Rectal smooth muscle tissue (tissue), 1 donor: ENCODE measurements around the gene PCIF1.
"Not testable (repeated sequence)": the region's sequence is repeated elsewhere in the genome, so short reads cannot be mapped to it uniquely, and the experiment has no call there.

ENCODE experiments used
- H3K27ac ChIP-seq: one replicate; pipeline ENCODE4 v1.7.0; 2013; ENCODE audit warnings: low read depth, low read length, inconsistent platforms
- H3K27me3 ChIP-seq: one replicate; pipeline ENCODE4 v1.7.0; 2013; ENCODE audit warnings: low read length; ENCODE audit not compliant: control insufficient read depth, insufficient read depth
- H3K36me3 ChIP-seq: one replicate; pipeline ENCODE4 v1.7.0; 2013; ENCODE audit warnings: low read length; ENCODE audit not compliant: control insufficient read depth, insufficient read depth
- H3K4me1 ChIP-seq: one replicate; pipeline ENCODE4 v1.7.0; 2013; ENCODE audit warnings: low read length; ENCODE audit not compliant: control insufficient read depth, insufficient read depth
- H3K4me3 ChIP-seq: one replicate; pipeline ENCODE4 v1.7.0; 2013; ENCODE audit warnings: low read length
- H3K9ac ChIP-seq: one replicate; pipeline ENCODE4 v1.7.0; 2013; ENCODE audit warnings: low read length

Gene PCIF1

DNA sequence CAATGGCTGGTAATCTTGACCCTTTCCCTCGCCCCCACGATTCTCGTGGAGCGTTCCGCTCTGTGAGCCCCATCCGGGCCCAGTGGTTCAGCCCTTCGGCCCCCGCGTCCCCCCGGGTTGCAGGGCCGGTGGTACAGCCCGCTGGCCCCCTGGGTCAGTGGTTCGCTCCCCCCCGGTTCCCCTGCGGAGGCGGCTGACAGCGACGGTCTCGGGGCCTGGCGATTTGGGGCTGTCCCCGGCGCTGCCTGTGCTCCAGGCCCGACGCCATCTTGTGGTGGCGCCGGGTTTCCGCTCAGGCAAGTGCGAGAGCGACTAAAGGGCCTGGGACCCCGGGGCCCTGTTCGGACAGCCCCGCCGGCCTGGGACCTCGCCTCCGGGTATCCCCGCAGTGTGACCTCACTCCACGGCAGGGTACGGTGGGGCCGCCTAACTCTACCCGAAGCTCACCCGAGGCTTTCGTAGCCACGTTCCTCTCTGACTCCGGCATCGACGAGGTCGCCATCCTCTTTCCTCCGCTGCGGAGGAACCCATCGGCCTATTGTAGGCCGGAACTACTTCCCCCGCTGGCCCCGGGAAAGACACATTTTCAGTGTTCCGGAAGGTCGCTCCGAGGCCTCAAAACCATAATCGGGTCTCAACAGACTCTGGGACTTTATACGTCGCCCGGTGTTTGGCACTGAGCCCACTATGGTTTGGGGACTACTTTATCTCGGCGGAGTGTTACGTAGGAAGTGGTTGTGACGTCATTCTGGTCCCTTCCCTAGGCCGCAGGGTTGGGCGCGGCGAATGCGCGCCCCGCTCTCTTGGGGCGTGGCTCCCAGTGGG is 37.4 kb downstream of the PCIF1 start, which contains the start of gene ZNF335:
Gene ZNF335 (minus strand): TSS at position 529 of the 825 bp plus-strand sequence. CDS start 793 bp downstream, outside the sequence.
- peaks cover 20% of the 10 kb centered on the region for H3K36me3 ChIP-seq
- peak within 1 kb of the TSS; percentile 100 for H3K27ac ChIP-seq
- peak within 1 kb of the TSS; percentile 97 for H3K9ac ChIP-seq
- peak within 1 kb of the TSS; percentile 99 for H3K4me3 ChIP-seq
- peaks cover 8% of the 10 kb centered on the region for H3K4me1 ChIP-seq
- H3K27me3 ChIP-seq, result no peaks in the 10 kb centered on the region

DNA sequence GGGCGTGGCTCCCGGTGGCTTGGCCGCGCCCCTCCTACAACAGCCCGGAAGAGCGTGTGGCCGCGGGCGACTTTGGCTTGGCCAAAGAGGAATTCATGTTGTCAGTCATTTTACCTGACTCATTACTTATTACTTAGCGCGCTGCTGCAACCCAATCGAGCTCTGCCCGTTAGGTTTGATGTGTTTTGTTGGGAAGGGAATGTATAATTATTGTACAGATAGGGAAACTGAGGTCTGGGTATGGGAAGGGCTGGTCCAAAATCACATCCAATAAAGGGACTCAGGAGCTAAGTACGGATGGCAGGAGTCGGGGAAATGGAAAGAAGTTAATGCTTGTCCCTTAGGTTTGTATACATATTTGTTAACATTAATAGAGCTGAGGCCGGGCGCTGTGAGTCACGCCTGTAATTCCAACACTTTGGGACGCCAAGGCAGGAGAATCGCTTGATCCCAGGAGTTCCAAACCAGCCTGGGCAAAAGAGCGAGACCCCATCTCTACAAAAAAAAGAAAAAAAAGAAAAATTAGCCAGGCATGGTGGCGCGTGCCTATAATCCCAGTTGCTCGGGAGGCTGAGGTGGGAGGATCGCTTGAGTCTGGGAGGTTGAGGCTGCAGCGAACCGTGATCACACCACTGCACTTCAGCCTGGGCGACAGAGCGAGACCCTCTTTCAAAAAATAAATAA is 38.2 kb downstream of the PCIF1 start:
- H3K36me3 ChIP-seq, result peaks cover 13% of the 10 kb centered on the region
- H3K27me3 ChIP-seq, result no peaks in the 10 kb centered on the region
- H3K27ac ChIP-seq, result peak overlapping the region; percentile 100
- H3K4me3 ChIP-seq, result peak overlapping the region; percentile 64
- H3K4me1 ChIP-seq, result peaks cover 8% of the 10 kb centered on the region
- no peak overlapping the region for H3K9ac ChIP-seq

DNA sequence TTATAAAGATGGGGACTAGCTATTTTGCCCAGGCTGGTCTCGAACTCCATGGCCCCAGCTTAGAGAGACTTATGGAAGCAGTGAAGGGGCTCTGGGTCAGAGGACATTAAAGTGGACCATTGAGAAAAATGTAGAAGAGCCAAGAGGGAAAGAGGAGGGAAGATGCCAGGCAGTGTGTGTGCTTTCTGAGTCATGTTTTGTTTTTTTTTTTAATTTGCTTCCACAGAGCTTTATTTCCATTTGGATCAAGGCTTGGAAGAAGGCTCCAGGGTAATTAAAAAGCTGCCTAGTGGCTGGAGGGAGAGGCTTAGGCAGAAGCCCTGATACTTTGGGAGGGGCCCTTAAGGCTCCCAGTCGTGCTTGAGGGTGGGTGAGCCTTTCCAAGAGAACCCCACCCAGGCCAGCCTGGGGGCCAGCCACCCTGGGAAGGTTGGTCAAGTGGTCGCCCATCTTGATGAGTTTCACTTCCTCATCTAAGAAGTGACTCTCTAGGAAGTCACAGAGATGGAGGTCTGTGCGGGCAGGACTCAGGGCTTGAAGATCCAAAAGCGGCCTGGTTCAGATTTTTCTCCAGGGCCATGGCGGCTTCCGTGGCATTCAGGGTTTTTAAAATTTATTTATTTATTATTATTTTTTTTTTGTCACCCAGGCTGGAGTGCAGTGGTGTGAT is 40.5 kb downstream of the PCIF1 start:
- Histone ChIP-seq H3K27ac (no peak overlapping the region), H3K9ac (no peak overlapping the region), H3K4me3 (no peak overlapping the region), H3K4me1 (peaks cover 5% of the 10 kb centered on the region), H3K27me3 (no peaks in the 10 kb centered on the region), H3K36me3 (no peaks in the 10 kb centered on the region)

DNA sequence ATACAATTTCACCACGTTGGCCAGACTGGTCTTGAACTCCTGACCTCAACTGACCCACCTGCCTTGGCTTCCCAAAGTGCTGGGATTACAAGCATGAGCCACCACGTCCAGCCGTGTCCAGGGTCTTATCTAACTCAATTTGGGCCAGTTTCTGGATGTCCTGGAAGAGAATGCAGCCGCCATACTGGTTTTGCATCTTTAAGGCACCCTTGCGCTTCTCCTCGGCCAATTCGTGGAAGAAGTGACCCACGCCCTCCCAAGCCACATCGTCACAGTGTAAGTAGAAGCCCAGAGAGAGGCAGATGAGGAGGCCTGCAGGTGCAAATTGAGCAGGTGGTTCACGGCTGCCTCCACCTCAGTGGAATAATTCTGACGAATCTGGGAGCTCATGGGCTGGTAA is 41.2 kb downstream of the PCIF1 start:
- H3K9ac ChIP-seq, result no peak overlapping the region
- H3K36me3 ChIP-seq, result no peaks in the 10 kb centered on the region
- H3K4me1 ChIP-seq, result no peaks in the 10 kb centered on the region
- no peaks in the 10 kb centered on the region for H3K27me3 ChIP-seq
- no peak overlapping the region for H3K27ac ChIP-seq
- H3K4me3 ChIP-seq, result no peak overlapping the region

DNA sequence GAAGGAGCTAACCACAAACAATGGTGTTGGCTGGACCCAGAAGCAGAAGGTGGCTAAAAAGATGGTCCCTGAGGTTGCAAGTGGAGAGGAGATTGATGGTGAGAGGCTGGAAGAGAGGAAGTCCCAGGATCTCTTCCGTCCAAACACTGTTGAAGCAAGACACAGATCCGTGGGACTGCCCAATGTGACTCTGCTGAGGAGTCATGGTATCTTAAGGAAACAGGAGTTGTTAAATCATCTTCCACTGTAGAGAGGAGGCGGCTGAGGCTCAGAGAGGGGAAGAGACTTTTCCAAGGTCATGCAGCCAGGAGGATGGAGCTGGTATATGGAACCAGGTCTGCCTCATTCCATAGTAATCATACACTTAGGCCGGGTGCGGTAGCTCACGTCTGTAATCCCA is 41.6 kb downstream of the PCIF1 start:
- H3K9ac ChIP-seq, result no peak overlapping the region
- H3K36me3 ChIP-seq, result no peaks in the 10 kb centered on the region
- H3K27me3 ChIP-seq, result no peaks in the 10 kb centered on the region
- H3K4me3 ChIP-seq, result no peak overlapping the region
- no peaks in the 10 kb centered on the region for H3K4me1 ChIP-seq
- H3K27ac ChIP-seq, result no peak overlapping the region

DNA sequence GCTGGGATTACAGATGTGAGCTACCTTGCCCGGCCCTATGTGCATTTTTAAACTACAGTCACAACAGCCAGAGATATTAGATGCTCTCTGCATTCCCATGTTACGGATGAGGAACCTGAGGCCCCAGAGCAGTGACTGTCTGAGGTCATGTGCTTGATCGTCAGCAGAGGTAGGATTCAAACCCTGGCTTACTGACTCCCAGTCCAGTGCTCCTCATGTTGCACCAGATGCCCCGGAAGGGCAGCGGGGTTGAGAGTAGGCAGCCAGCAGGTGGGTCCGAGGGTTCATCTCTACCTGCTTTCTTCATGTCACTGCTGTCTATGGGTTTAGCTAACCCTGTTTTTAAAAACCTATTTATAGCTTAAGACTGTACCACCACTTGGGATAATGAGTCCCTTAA is 46.8 kb downstream of the PCIF1 start:
- no peaks in the 10 kb centered on the region for H3K27me3 ChIP-seq
- no peak overlapping the region for H3K9ac ChIP-seq
- H3K36me3 ChIP-seq, result no peaks in the 10 kb centered on the region
- H3K27ac ChIP-seq, result no peak overlapping the region
- no peaks in the 10 kb centered on the region for H3K4me1 ChIP-seq
- H3K4me3 ChIP-seq, result no peak overlapping the region

DNA sequence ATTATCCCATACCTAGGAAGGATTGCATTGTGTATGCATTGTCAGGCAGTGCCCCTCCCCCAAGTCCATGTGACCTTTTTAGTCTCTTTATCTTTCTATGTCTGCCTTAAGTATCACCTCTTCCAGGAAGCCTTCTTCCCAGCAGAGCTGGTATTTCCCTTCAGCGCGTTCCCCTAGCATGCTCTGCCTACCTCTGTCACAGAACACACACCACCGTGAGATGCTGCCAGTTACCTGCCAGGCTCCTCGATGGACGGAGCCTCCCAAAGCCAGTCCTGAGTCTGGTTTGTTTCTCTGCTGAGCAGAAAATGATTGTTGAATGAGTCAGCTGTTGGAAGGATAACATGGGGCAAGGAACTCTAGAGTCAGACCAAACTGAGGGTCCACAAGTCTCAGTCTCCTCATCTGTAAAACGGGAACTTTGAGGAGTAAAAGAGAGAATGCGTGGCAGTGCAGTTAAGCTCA is 48.8 kb downstream of the PCIF1 start:
- no peak overlapping the region for H3K27ac ChIP-seq
- H3K9ac ChIP-seq, result no peak overlapping the region
- no peaks in the 10 kb centered on the region for H3K27me3 ChIP-seq
- no peaks in the 10 kb centered on the region for H3K4me1 ChIP-seq
- H3K36me3 ChIP-seq, result no peaks in the 10 kb centered on the region
- H3K4me3 ChIP-seq, result no peak overlapping the region

DNA sequence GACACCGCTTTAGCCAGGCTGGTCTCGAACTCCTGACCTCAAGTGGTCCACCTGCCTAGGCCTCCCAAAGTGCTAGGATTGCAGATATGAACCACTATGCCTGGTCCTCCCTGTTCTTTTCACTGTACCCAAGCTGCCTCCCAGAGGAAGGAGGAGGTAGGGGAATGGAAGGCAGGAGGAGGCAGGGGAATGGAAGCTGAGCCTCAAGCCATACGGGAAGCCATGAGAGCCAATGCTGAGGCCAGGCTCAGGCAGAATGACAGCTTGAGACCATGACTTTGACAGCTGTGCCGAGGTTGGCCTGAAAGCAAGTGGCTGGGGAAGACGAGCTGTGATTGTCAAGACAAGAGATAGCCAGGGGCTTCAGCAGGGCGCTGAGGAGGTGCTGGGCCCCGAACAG is 51.1 kb downstream of the PCIF1 start:
- Histone ChIP-seq H3K4me1 (no peaks in the 10 kb centered on the region), H3K36me3 (no peaks in the 10 kb centered on the region), H3K9ac (no peak overlapping the region), H3K27ac (no peak overlapping the region), H3K4me3 (no peak overlapping the region), H3K27me3 (no peaks in the 10 kb centered on the region)

DNA sequence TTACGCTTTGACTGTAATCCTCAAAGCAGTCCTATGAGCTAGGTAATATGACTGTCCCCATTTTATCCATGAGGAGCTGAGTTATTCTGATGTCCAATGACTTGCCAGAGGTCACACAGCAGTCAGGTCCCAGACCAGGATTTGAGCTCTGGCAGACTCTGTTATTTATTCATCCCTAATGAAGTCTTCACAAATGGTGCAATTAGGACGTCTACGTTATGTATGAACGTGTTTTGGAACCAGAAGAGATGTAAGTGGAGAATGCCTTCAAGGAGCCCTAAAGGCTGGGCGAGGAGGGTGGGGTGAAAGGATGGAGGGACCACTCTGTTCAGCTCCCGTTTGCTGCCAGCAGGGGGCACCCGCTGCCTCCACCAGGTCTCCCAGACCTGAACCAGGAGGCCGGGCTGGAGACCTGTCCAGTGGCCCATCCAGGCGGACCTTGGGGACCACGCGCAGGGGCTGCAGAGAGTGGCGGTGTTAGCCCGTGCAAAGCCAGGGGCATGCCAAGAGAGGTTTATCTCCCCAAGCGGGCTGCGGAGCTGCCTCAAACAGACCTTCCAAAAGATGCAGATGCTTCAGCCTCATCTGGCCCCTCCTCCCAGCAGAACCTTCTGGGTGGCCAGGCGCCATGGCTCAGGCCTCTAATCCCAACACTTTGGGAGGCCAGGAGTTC is 52.8 kb downstream of the PCIF1 start:
- no peak overlapping the region for H3K9ac ChIP-seq
- no peaks in the 10 kb centered on the region for H3K4me1 ChIP-seq
- no peaks in the 10 kb centered on the region for H3K27me3 ChIP-seq
- no peak overlapping the region for H3K4me3 ChIP-seq
- no peak overlapping the region for H3K27ac ChIP-seq
- no peaks in the 10 kb centered on the region for H3K36me3 ChIP-seq

DNA sequence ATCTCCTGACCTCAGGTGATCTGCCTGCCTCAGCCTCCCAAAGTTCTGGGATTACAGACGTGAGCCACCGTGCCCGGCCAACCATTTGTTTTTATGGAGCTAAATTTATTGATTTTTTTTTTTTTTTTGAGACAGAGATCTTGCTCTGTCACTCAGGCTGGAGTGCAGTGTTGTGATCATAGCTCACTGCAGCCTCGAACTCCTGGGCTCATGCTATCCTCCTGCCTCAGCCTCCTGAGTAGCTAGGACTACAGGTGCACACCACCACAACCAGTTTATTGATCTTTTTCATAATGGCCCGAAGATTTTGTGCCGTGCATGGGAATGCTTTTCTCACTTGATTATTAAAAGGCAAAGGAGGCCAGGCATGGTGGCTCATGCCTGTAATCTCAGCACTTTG is 54.3 kb downstream of the PCIF1 start:
- H3K9ac ChIP-seq, H3K27ac ChIP-seq, H3K4me3 ChIP-seq, H3K36me3 ChIP-seq, H3K4me1 ChIP-seq, H3K27me3 ChIP-seq: not testable (repeated sequence)

DNA sequence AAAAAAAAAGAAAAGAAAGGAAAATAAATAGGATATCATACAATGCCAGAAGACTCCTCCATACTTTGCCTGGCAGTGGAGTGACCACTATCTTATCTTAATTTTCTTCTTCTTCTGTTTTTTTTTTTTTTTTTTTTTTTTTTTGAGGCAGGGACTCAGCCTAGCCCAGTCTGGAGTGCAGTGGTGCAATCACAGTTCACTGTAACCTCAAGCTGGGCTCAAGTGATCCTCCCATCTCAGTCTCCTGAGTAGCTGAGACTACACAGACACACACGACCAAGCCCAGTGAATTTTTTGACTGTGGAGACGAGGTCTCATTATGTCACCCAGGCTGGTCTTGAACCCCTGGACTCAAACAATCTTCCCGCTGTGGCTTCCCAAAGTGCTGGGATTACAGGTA is 57.1 kb downstream of the PCIF1 start:
- Histone ChIP-seq H3K4me3 (no peak overlapping the region), H3K36me3 (no peaks in the 10 kb centered on the region), H3K27ac (no peak overlapping the region), H3K9ac (no peak overlapping the region), H3K27me3 (no peaks in the 10 kb centered on the region), H3K4me1 (no peaks in the 10 kb centered on the region)
